Measurements from ENCODE around the gene CTU2. TPM values are rescaled to one million over a fixed set of nuclear protein-coding genes. Genes with fewer than 3 reads are reported as not detected.

CTU2 gene
- total RNA-seq, 2 donors from 2014 or later = 5.7 to 10.2 TPM

GRCh38 chr16:88710556-88710955, 4.3 kb downstream of the CTU2 start:
- intact Hi-C loops (cut with DNase I) = no loop called here
- no peak for ATAC-seq
- H3K4me3 ChIP-seq = no peak overlapping the region
- WGBS, 2 donors = 69 to 85% methylated on average over 14 to 16 of the region's 16 CpGs
- H3K36me3 ChIP-seq (replicated peaks in 1 of 2; ENCODE audit: insufficient read depth in 1 of 2, low read depth in 2 of 2) = peaks cover 0 to 12% of the 10 kb centered on the region in 2 donors
- H3K4me1 ChIP-seq = peaks cover 11% of the 10 kb centered on the region
- no peaks in the 10 kb centered on the region for H3K27me3 ChIP-seq
- DNase-seq = no peak
- TF ChIP-seq POLR2A (IDR thresholded peaks at IDR 0.05) (no peak), CTCF (IDR thresholded peaks at IDR 0.05) (no peak)
- no peaks in the 10 kb centered on the region for H3K9me3 ChIP-seq
- no peak overlapping the region for H3K27ac ChIP-seq

GRCh38 chr16:88711750-88712340, 5.5 kb downstream of the CTU2 start:
- 73 to 100% methylated on average over 1 to 18 of the region's 18 CpGs for WGBS, 2 donors
- H3K27ac ChIP-seq = no peak overlapping the region
- peaks cover 9% of the 10 kb centered on the region for H3K4me1 ChIP-seq
- TF ChIP-seq POLR2A (IDR thresholded peaks at IDR 0.05) (no peak), CTCF (IDR thresholded peaks at IDR 0.05) (no peak)
- no peaks in the 10 kb centered on the region for H3K9me3 ChIP-seq
- intact Hi-C loops (cut with DNase I) = no loop called here
- no peak for DNase-seq
- no peak for ATAC-seq
- H3K4me3 ChIP-seq = no peak overlapping the region
- H3K27me3 ChIP-seq = no peaks in the 10 kb centered on the region
- H3K36me3 ChIP-seq (replicated peaks in 1 of 2; ENCODE audit: insufficient read depth in 1 of 2, low read depth in 2 of 2) = peaks cover 10 to 24% of the 10 kb centered on the region in 2 donors

- DNase-seq (no peak), ATAC-seq (no peak)
- H3K4me3 ChIP-seq = no peak overlapping the region
- TF ChIP-seq CTCF (IDR thresholded peaks at IDR 0.05) (no peak), POLR2A (IDR thresholded peaks at IDR 0.05) (no peak)
- WGBS, 2 donors = 76 to 79% methylated on average over 8 to 25 of the region's 25 CpGs
- intact Hi-C loops (cut with DNase I) = no loop called here
- H3K36me3 ChIP-seq (replicated peaks in 1 of 2; ENCODE audit: insufficient read depth in 1 of 2, low read depth in 2 of 2) = peaks cover 10 to 28% of the 10 kb centered on the region in 2 donors
- no peak overlapping the region for H3K27ac ChIP-seq
- H3K9me3 ChIP-seq = no peaks in the 10 kb centered on the region
- H3K27me3 ChIP-seq = no peaks in the 10 kb centered on the region
- H3K4me1 ChIP-seq = peaks cover 3% of the 10 kb centered on the region
These were observed 6.2 kb downstream of the CTU2 start for GRCh38 chr16:88712362-88712979.

GRCh38 chr16:88713054-88713453, 6.8 kb downstream of the CTU2 start:
- intact Hi-C loops (cut with DNase I) = no loop called here
- no peaks in the 10 kb centered on the region for H3K27me3 ChIP-seq
- H3K9me3 ChIP-seq = no peaks in the 10 kb centered on the region
- no peak for DNase-seq
- H3K4me3 ChIP-seq = no peak overlapping the region
- TF ChIP-seq POLR2A (IDR thresholded peaks at IDR 0.05) (no peak), CTCF (IDR thresholded peaks at IDR 0.05) (no peak)
- no peak for ATAC-seq
- no peaks in the 10 kb centered on the region for H3K4me1 ChIP-seq
- WGBS, 2 donors = 49% methylated on average over 5 of the region's 15 CpGs; no CpG with 5 or more reads in 1 of the 2 donors
- no peak overlapping the region for H3K27ac ChIP-seq
- H3K36me3 ChIP-seq (replicated peaks in 1 of 2; ENCODE audit: insufficient read depth in 1 of 2, low read depth in 2 of 2) = peaks cover 10 to 28% of the 10 kb centered on the region in 2 donors
